ENCODE results near the gene RBP3.

RBP3 gene

DNA sequence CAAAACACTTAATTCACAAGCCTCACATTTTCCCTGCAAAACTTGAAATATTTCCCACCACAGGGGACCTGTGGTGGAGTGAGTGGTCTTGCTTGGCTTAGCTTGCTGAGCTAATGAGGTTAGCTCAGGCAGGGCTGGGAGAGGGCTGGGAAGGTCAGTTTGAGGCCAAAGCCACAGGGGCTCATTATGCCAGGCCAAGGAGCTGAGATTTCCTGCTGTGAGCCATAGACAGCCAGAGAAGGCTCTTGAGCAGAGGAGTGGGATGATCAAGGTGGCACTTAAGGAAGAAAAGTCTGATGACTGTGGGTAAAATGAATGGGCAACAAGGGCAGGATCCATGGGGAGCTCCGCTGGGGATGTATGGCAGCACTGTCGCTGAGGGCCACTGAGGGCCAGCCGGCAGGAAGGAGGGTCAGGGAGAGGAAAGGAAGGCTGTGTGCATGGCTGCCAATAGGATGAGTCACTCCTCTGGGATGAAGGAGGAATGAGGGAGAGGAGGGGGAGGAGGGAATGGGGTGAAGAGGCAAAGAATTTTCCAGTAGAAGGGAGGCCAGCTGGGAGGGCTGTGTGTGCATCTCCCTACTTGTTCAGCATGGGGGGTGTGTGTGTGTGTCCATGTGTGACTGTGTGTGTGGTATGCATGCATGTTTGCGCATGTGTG, 54.6 kb downstream of the RBP3 start:
- FAIRE-seq, result no peak

DNA sequence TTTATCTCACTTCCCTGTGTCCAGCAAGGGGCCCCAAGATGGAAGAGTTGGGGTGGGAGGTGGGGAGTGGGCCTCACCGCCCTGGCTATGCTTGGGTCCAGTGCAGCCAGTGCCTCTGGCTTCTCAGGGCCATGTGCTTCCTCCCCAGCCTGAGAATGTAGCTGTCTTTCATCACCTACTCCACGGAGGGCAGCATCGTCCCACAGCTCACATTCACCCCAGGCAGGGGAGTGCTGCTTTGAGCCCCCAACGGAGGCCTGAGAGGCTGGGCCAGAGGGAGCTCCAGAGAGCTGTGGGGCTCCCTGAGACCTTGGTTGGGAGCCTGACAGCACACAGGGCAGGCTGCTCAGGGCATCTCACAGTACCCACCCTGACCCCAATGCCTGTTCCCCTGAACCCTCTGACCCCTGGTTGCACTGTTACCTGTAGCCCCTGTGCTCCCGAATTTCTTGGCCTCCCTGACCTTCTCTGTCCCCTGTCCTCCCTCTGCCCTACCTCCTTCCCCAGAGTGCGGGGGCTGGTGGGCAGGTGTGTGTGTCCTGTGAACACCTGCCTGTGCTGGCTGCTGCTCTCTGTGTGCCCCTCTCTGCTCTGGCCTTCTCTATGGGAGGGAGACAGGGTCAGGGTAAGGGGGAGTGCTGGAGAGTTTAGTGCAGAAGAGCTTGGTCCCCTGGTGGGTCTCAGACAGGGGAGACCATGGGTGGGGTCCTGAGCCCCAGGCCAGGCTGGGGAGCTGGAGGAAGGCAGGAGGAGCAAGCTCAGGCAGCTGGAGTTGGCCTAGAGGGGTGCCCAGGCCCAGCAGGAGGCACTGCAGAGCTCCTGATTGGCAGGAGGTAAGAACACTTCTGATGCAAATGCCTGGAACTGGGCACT, 55.5 kb downstream of the RBP3 start:
- FAIRE-seq, result no peak

DNA sequence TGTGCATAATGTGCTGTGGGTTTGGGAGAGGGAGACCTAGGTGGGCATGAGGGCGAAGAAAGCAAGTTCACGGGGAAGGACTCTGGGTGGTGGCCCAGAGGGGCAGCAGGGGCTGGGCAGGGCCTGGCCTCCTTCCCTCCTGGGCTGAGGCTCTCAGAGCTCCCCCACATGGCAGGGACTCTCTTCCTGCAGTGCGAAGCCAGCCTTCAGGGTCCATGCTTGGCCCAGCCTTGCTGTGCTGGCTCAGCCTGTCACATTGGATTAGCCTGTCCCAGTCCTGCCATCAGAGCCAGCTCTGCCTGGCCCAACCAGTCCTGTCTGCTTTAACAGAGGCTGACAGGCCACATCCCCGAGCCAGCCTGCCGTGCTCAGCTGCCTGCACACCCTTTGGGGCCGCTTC, 56.3 kb downstream of the RBP3 start:
- FAIRE-seq, result no peak

DNA sequence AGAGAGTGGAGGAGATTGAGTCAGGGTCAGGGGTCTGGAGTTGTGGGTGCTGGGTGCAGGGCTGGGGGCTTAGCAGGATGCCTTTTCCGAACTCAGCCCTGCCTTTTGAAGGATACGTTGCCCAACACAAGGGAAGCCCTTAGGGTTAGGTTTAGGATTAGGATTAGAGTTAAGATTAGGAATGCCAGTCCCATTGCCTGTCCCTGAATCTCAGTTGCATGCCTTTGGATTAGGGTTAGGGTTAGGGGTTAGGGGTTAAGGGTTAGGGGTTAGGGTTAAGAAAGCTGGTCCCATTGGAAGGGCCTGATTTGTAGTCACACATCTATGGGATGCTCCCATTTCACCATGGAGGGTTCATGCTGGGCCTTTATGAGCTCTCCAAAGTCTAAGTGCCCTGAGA, 56.8 kb downstream of the RBP3 start:
- FAIRE-seq, result no peak

DNA sequence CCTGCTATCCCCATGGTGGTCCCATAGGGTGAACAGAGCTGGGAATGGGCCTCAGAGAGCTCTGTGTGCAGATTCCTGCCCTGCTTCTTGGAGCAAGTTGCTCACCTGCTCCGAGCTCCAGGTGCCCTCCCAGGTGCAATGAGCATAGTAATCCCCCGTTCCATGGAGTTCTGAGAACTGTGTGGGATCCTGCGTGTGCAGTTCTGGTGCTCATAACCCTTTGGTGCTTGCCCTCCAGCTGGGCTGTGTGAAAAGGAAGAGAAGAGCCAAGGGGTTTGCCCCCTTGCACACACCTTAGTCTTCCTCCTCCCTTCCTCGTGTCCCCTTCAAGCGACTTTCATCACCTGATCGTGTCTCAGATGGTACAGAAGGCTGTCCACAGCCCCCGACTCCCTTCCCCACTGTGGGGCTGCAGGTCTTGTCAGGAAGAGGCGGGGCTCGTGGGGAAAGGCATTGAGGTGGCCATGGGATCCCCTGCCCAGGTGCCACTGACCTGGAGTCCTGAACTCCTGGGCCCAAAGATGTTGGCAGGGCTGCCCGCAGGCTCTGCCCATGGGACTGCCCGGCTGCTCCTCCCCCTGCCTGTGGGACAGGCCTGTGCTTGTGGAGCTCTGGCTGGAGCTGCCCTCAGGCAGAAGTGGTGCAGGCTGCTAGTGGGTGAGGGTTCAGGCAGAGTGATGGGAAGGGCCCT, 57.8 kb downstream of the RBP3 start:
- FAIRE-seq, result no peak

DNA sequence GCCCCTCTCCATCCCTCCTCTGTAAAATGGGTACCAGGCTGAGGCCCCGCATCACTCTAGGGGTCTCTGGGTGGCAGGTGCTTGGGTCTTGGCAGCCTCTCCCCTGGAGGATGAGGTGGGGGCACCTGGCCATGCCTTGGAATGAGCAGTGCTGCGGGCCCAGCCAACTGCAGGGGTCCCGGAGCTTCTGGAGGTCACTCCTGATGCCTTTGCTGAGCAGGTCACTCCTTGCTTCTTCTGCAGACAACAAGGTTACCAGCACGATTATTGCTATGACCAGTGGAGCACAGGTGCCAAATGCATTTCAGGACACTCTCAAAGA, 58.3 kb downstream of the RBP3 start:
- no peak for FAIRE-seq

DNA sequence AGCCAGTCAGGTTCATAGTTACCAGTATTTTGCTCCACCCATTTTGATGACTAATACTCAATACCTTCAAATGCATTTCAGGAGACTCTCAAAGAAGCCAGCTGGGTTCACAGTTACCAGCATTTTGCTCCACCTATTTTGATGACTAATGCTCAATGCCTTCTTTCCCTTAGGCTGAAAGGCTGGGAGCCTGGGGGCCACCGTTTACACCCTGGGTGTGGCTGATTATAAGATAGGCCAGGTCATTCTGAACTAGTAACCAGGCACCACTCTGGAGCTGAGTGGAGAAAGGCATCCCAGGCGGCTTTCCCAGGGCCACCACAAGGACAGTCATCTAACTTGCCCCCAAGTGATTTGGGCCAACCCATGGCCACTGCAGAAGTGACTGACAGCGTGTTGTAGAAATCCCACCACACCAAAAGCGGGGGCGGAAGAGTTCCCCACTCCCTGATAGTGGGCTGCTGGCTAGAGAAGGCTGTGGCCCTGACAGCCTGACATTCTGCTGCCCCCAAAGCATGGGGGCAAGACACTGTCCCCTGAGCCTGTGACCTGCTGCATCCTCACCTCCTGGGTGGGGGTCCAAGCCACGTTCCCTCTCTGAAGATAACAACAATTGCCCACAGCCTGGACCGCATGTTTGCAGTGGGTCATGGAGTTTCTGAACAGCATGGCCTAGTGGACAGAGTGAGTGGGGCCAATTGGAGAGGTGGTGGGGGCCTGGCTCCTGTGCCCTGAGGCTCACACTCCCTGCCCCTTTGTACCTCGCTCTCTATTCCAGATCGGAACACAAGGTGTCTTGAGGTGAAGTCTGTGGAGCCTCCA, 58.9 kb downstream of the RBP3 start:
- no peak for FAIRE-seq
